ENCODE measurements around the gene SLC35B4. TPM values are rescaled to one million over a fixed set of nuclear protein-coding genes. Genes with fewer than 3 reads are reported as not detected.

The SLC35B4 gene
- total RNA-seq, 1 experiment from 2014 or later: 14.7 TPM

DNA sequence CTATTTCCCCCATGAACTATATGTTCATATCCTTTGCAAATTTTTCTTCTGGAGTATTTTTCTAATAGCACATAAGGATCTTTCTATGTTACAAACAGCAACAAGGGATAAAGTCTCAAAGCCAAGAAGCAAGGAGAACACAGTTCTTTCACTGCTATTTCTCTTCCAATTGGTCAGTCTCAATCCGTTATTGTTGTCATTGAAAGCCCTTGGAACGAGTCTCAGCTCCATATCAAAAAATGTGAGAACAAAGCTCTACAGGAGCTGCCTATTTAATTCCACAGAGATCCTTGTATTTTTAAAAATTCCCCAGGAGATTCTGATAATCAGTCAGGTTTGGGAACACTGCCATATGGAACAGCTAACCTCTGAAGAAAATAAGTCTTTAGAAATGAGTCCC, 15.7 kb downstream of the SLC35B4 start:
- ATAC-seq: no peak
- Histone ChIP-seq H3K27me3 (ENCODE audit: insufficient read depth, low read length) (no peaks in the 10 kb centered on the region), H3K4me3 (replicated peaks in 1 of 2; ENCODE audit: low read depth in 1 of 2, low read length in 2 of 2) (no peak overlapping the region), H3K9me2 (ENCODE audit: insufficient read depth) (no peaks in the 10 kb centered on the region), H2AFZ (ENCODE audit: low read depth, low read length, poor library complexity, severe bottlenecking) (no peak overlapping the region), H3K4me2 (ENCODE audit: low read length) (no peak overlapping the region), H3K79me2 (ENCODE audit: insufficient read depth, low read length) (no peaks in the 10 kb centered on the region), H3K9me3 (ENCODE audit: control insufficient read depth in 1 of 2, insufficient read depth in 1 of 2, low read depth in 1 of 2, low read length in 2 of 2) (no peaks in the 10 kb centered on the region), H3K36me3 (ENCODE audit: control insufficient read depth in 1 of 2, insufficient read depth in 2 of 2, low read length in 2 of 2) (peaks cover 3 to 7% of the 10 kb centered on the region in 2 experiments; a peak in 2 of 4 replicates), H3K9ac (ENCODE audit: low read length) (no peak overlapping the region), H3K27ac (ENCODE audit: low read depth, low read length) (no peak overlapping the region), H3K4me1 (ENCODE audit: control insufficient read depth in 1 of 2, insufficient read depth in 2 of 2, low read length in 2 of 2) (no peaks in the 10 kb centered on the region), H4K20me1 (ENCODE audit: insufficient read depth) (no peaks in the 10 kb centered on the region)
- BruUV-seq (replicated peaks): no TSS peak
- no peak for DNase-seq (ENCODE audit: low read depth, low spot score)
- POLR2A ChIA-PET: no interaction called here
- no peak for TF ChIP-seq SIN3A (IDR thresholded peaks at IDR 0.05; ENCODE audit: low read depth)
- no peak for TF ChIP-seq YY1 (IDR thresholded peaks at IDR 0.05; ENCODE audit: extremely low read depth, insufficient replicate concordance, low read depth, low read length)
- CTCF ChIA-PET: no interaction called here
- intact Hi-C loops (cut with micrococcal nuclease): no loop called here
- RAD21 ChIA-PET (ENCODE audit: low non-redundant PET in 1 of 2, low total read pairs in 2 of 2, uncharacterized antibody in 2 of 2, unreplicated experiment in 2 of 2): no interaction called here

DNA sequence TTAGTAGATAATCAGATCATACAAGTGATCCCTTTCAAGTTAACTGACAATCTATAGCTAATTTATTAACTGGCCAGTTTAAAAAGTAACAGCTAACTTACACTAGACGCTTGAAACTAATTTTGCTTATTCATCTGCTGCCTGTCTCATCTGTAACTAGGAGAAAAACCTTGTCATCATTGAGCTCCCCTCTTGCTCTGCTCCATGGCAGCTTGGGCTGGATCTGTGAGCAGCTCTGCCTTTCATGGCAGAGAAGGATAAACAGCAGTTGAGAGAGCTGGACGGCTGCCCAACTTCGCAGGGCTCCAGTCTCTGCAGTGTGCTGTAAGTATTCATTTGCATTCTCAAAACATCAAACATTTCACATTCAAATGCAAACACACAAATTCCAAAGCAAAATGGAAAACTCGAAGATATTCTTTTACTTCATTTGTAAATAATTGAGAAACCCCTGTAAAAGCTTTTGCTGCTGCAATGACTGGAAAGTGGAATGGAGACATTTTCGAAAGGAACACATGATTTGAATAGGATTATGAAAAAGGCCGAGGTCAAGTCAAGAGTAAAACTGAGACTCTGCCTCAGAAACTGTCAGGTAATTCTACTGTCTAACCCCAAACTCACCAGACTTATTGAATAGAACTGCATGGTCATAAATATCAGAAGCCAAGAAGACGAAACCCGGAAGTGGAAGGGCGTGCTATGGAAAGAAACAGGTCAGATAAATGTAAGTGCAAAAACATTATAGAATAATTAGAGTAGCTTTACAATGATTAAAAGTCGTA, 17.6 kb downstream of the SLC35B4 start:
- no peaks in the 10 kb centered on the region for H3K9me3 ChIP-seq (ENCODE audit: control insufficient read depth in 1 of 2, insufficient read depth in 1 of 2, low read depth in 1 of 2, low read length in 2 of 2)
- no peaks in the 10 kb centered on the region for H3K79me2 ChIP-seq (ENCODE audit: insufficient read depth, low read length)
- no peaks in the 10 kb centered on the region for H3K27me3 ChIP-seq (ENCODE audit: insufficient read depth, low read length)
- no peak overlapping the region for H3K9ac ChIP-seq (ENCODE audit: low read length)
- ChIA-PET CTCF (no interaction called here), RAD21 (ENCODE audit: low non-redundant PET in 1 of 2, low total read pairs in 2 of 2, uncharacterized antibody in 2 of 2, unreplicated experiment in 2 of 2) (no interaction called here), POLR2A (no interaction called here)
- H4K20me1 ChIP-seq (ENCODE audit: insufficient read depth): no peaks in the 10 kb centered on the region
- no TSS peak for BruUV-seq (replicated peaks)
- no peak overlapping the region for H3K27ac ChIP-seq (ENCODE audit: low read depth, low read length)
- H2AFZ ChIP-seq (ENCODE audit: low read depth, low read length, poor library complexity, severe bottlenecking): no peak overlapping the region
- no peak for ATAC-seq
- intact Hi-C loops (cut with micrococcal nuclease): no loop called here
- peaks cover 3 to 8% of the 10 kb centered on the region in 2 experiments; a peak in 2 of 4 replicates for H3K36me3 ChIP-seq (ENCODE audit: control insufficient read depth in 1 of 2, insufficient read depth in 2 of 2, low read length in 2 of 2)
- H3K4me3 ChIP-seq (replicated peaks in 1 of 2; ENCODE audit: low read depth in 1 of 2, low read length in 2 of 2): no peak overlapping the region
- H3K9me2 ChIP-seq (ENCODE audit: insufficient read depth): no peaks in the 10 kb centered on the region
- H3K4me2 ChIP-seq (ENCODE audit: low read length): no peak overlapping the region
- H3K4me1 ChIP-seq (ENCODE audit: control insufficient read depth in 1 of 2, insufficient read depth in 2 of 2, low read length in 2 of 2): no peaks in the 10 kb centered on the region
- DNase-seq (ENCODE audit: low read depth, low spot score): no peak
- TF ChIP-seq, protein P1, sequence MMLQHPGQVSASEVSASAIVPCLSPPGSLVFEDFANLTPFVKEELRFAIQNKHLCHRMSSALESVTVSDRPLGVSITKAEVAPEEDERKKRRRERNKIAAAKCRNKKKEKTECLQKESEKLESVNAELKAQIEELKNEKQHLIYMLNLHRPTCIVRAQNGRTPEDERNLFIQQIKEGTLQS (IDR thresholded peaks at IDR 0.05): no peak

Data from HCT116 (cell line).